Epidermal melanocyte (primary cell): Measurements from ENCODE around the gene HLA-DOA.

Experiments
- DNase-seq: peaks from one replicate; pipeline ENCODE4 v3.0.0; 2011; ENCODE audit warnings: low spot score; ENCODE audit not compliant: insufficient read length

Gene HLA-DOA

GRCh38 chr6:33008944-33009861, at the start of gene HLA-DOA:
TSS of gene HLA-DOA (minus strand) at chr6:33009591.
- peak; percentile 57 for DNase-seq

- no peak for DNase-seq
Observed at GRCh38 chr6:33057222-33058150, 48.1 kb upstream of the HLA-DOA start.

- DNase-seq = no peak
Observed at GRCh38 chr6:33053230-33053629, 43.8 kb upstream of the HLA-DOA start.

- DNase-seq = no peak
Observed at GRCh38 chr6:33052627-33053026, 43.2 kb upstream of the HLA-DOA start.

- no peak for DNase-seq
Observed at GRCh38 chr6:33050014-33050810, 40.8 kb upstream of the HLA-DOA start.

GRCh38 chr6:33049323-33050013, 40.1 kb upstream of the HLA-DOA start:
- DNase-seq = no peak

GRCh38 chr6:33040157-33040556, 30.8 kb upstream of the HLA-DOA start:
- DNase-seq = no peak

GRCh38 chr6:33036535-33036934, 27.1 kb upstream of the HLA-DOA start:
- DNase-seq = no peak

- no peak for DNase-seq
Observed at GRCh38 chr6:33034554-33034953, 25.2 kb upstream of the HLA-DOA start.

- no peak for DNase-seq
Observed at GRCh38 chr6:33030245-33030644, 20.9 kb upstream of the HLA-DOA start.

GRCh38 chr6:33029328-33030184, 20.2 kb upstream of the HLA-DOA start:
- DNase-seq = no peak

- DNase-seq = no peak
Observed at GRCh38 chr6:33028220-33028849, 18.9 kb upstream of the HLA-DOA start.

GRCh38 chr6:33024521-33024920, 15.1 kb upstream of the HLA-DOA start:
- DNase-seq = no peak

- no peak for DNase-seq
Observed at GRCh38 chr6:33023536-33023935, 14.1 kb upstream of the HLA-DOA start.

GRCh38 chr6:33021917-33022316, 12.5 kb upstream of the HLA-DOA start:
- DNase-seq = no peak

- DNase-seq = no peak
Observed at GRCh38 chr6:33019372-33019771, 10.0 kb upstream of the HLA-DOA start.

- peak; percentile 25 for DNase-seq
Observed at GRCh38 chr6:33018904-33019303, 9.5 kb upstream of the HLA-DOA start.

- no peak for DNase-seq
Observed at GRCh38 chr6:33018418-33018817, 9.0 kb upstream of the HLA-DOA start.

GRCh38 chr6:33017694-33018353, 8.4 kb upstream of the HLA-DOA start:
- DNase-seq = no peak
